ENCODE data around the gene ACP7.

ACP7 gene

GRCh38 chr19:39077323-39077722 is 6.8 kb upstream of the ACP7 start:
- TF ChIP-seq, protein P1, sequence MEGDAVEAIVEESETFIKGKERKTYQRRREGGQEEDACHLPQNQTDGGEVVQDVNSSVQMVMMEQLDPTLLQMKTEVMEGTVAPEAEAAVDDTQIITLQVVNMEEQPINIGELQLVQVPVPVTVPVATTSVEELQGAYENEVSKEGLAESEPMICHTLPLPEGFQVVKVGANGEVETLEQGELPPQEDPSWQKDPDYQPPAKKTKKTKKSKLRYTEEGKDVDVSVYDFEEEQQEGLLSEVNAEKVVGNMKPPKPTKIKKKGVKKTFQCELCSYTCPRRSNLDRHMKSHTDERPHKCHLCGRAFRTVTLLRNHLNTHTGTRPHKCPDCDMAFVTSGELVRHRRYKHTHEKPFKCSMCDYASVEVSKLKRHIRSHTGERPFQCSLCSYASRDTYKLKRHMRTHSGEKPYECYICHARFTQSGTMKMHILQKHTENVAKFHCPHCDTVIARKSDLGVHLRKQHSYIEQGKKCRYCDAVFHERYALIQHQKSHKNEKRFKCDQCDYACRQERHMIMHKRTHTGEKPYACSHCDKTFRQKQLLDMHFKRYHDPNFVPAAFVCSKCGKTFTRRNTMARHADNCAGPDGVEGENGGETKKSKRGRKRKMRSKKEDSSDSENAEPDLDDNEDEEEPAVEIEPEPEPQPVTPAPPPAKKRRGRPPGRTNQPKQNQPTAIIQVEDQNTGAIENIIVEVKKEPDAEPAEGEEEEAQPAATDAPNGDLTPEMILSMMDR (IDR thresholded peaks at IDR 0.05; ENCODE audit: borderline replicate concordance, insufficient read depth, low read depth, low read length), result no peak
- no peak overlapping the region for H3K4me3 ChIP-seq (ENCODE audit: low read depth, low read length)

DNA sequence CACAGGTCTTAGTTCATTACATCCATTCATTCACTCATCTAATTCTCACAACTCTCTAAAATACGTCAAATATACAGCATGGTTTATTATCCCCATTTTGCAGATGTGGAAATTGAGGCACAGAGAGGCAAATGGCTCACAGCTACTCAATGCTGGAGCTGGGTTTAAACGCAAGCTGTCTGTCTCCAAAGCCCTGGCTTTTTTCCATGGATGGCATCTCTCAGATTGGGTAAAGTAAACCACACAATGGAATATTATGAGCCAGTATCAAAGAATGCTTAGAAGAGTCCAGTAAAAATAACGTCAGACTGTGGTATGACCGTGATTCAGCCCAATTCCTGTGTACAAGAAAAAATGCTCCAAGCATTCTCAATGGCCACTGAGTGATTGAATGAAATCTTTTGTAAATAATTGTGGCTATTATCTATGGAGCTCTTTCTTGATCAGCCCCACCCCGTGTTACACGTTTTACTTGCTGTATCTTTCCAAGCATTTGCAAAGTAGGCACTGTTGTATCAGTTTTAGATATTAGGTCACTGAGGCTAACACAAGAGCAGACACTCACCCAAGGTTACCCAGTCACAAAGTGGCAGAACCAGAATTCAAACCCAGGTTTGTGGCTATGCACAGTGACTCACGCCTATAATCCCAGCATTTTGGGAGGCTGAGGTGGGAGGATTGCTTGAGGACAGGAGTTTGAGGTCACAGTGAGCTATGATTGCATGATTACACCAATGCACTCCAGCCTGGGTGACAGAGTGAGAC is 5.5 kb upstream of the ACP7 start:
- H3K4me3 ChIP-seq (ENCODE audit: low read depth, low read length), result no peak overlapping the region
- TF ChIP-seq, protein P1 (IDR thresholded peaks at IDR 0.05; ENCODE audit: borderline replicate concordance, insufficient read depth, low read depth, low read length), result no peak

GRCh38 chr19:39080431-39080830 is 3.7 kb upstream of the ACP7 start:
- no peak overlapping the region for H3K4me3 ChIP-seq (ENCODE audit: low read depth, low read length)
- TF ChIP-seq, protein P1 (IDR thresholded peaks at IDR 0.05; ENCODE audit: borderline replicate concordance, insufficient read depth, low read depth, low read length), result no peak

DNA sequence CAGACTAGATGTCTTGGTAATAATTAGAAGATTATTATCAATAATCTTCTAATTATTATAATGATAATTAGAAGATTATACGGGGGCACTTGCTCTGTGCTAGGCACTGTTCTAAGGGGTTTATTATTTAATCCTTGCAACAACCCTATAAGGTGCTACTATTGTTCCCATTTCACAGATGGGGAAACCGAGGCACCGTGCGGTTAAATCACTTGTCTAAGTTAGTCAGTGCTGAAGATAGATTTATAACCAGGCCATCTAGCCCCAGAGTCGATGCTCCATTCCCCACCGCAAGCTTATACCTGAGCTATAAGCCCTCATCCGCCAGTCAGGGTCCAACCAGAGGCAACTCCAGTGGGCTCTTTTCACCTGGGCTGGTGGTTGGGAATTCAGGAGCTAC is 2.0 kb upstream of the ACP7 start:
- TF ChIP-seq, protein P1 (IDR thresholded peaks at IDR 0.05; ENCODE audit: borderline replicate concordance, insufficient read depth, low read depth, low read length), result no peak
- H3K4me3 ChIP-seq (ENCODE audit: low read depth, low read length), result no peak overlapping the region

GRCh38 chr19:39082745-39083598 is 1.2 kb upstream of the ACP7 start:
- H3K4me3 ChIP-seq (ENCODE audit: low read depth, low read length), result no peak overlapping the region
- TF ChIP-seq, protein P1 (IDR thresholded peaks at IDR 0.05; ENCODE audit: borderline replicate concordance, insufficient read depth, low read depth, low read length), result no peak

DNA sequence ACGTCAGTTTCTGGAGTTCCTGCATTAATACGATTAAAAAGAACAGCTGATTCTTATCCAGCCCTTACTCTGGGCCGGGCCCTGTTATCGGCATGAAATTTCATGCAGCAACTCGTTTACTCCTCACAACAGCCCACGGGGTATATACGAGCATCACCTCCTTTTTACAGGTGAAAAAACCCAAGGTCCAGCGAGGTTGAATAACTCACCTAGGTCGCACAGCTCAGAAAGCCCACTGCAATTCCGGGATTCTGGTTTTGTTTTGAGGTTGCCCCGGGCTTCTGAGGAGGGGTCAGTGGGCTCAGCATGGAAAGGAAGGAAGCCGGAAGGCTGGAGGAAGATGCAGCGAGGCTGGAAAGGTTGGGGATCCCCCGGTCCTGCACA is 577 bp upstream of the ACP7 start:
- TF ChIP-seq, protein P1 (IDR thresholded peaks at IDR 0.05; ENCODE audit: borderline replicate concordance, insufficient read depth, low read depth, low read length), result no peak
- no peak overlapping the region for H3K4me3 ChIP-seq (ENCODE audit: low read depth, low read length)
